Lung (tissue), 12 donors: ENCODE measurements around the gene TOR1A. TPM values are rescaled to one million over a fixed set of nuclear protein-coding genes. Genes with fewer than 3 reads are reported as not detected.

Experiments used
- ATAC-seq: fragments of 200-7000 bp; cut with Tn5 transposase; one replicate; pipeline ENCODE4 v1.9.1; 2020; ENCODE audit warnings: moderate number of reproducible peaks; ENCODE audit not compliant: insufficient read depth, low FRiP score
- DNase-seq, 3 donors: peaks; one replicate each; pipeline ENCODE4 v3.0.0-alpha.2; 2013 to 2017
- H3K27ac ChIP-seq, 2 donors: one replicate each; pipeline ENCODE4 v1.5.1; 2013; ENCODE audit warnings: mild to moderate bottlenecking in 2 of 2, moderate library complexity in 2 of 2, control low read depth in 1 of 2, inconsistent platforms in 1 of 2, low read depth in 1 of 2, low read length in 1 of 2
- H3K27me3 ChIP-seq, 3 donors: one replicate each; pipeline ENCODE4 v1.5.1; 2013; ENCODE audit warnings: low read length in 2 of 3; ENCODE audit not compliant: control insufficient read depth in 3 of 3, insufficient read depth in 3 of 3
- H3K36me3 ChIP-seq, 4 donors: one replicate each; pipeline ENCODE4 v1.5.1; 2013; ENCODE audit warnings: low read length in 4 of 4, mild to moderate bottlenecking in 1 of 4, moderate library complexity in 1 of 4; ENCODE audit not compliant: control insufficient read depth in 4 of 4, insufficient read depth in 4 of 4
- H3K4me1 ChIP-seq, 5 donors: one replicate each; pipeline ENCODE4 v1.5.1; 2013; ENCODE audit warnings: low read length in 5 of 5, mild to moderate bottlenecking in 2 of 5, moderate library complexity in 1 of 5; ENCODE audit not compliant: control insufficient read depth in 5 of 5, insufficient read depth in 5 of 5
- H3K4me3 ChIP-seq: one replicate; pipeline ENCODE4 v1.5.1; 2013; ENCODE audit warnings: mild to moderate bottlenecking, control low read depth, moderate library complexity
- H3K9ac ChIP-seq, 2 donors: one replicate each; pipeline ENCODE4 v1.5.1; 2013; ENCODE audit warnings: low read length in 2 of 2, control low read depth in 1 of 2; ENCODE audit not compliant: insufficient read depth in 1 of 2
- H3K9me3 ChIP-seq, 4 donors: one replicate each; pipeline ENCODE4 v1.5.1; 2013; ENCODE audit warnings: low read length in 3 of 4, mild to moderate bottlenecking in 1 of 4, moderate library complexity in 1 of 4; ENCODE audit not compliant: control insufficient read depth in 4 of 4, insufficient read depth in 3 of 4
- WGBS, 2 donors: extraction: QIAGEN DNeasy Blood & Tissue Kit; methylation state at CpG; one replicate each; pipeline ENCODE4 v1.1.7; 2013; 5-methylcytosine and 5-hydroxymethylcytosine counted together
- polyA plus RNA-seq, 2 donors: library from polyadenylated mRNA; stranded (reverse); fragments of 200-250 nt; gene quantifications; one replicate each; pipeline ENCODE4 v1.2.1, GENCODE V29; 2013
- total RNA-seq, 2 donors: library from RNA; depleted of rRNA in 1 of 2; stranded (reverse); fragments of >200 nt in 1 of 2; gene quantifications; one replicate each; pipeline ENCODE4 v1.2.1, GENCODE V29; 2014 to 2021
- TF ChIP-seq, protein P1 (sequence below): IDR thresholded peaks from 2 replicates; pipeline ENCODE4 v1.5.1; 2012; ENCODE audit warnings: mild to moderate bottlenecking; ENCODE audit errors: control extremely low read depth, extremely low read depth
- donor health status: control.
- donor health status: control.
- donor health status: Bipolar disorder and iron deficiency.
- donor health status: healthy.
- donor health status: DM: yes; HTN: yes; CAD: no.

TOR1A gene
- total and polyA plus RNA-seq, 4 donors = 19.1 to 41.8 (median 28.4) TPM

DNA sequence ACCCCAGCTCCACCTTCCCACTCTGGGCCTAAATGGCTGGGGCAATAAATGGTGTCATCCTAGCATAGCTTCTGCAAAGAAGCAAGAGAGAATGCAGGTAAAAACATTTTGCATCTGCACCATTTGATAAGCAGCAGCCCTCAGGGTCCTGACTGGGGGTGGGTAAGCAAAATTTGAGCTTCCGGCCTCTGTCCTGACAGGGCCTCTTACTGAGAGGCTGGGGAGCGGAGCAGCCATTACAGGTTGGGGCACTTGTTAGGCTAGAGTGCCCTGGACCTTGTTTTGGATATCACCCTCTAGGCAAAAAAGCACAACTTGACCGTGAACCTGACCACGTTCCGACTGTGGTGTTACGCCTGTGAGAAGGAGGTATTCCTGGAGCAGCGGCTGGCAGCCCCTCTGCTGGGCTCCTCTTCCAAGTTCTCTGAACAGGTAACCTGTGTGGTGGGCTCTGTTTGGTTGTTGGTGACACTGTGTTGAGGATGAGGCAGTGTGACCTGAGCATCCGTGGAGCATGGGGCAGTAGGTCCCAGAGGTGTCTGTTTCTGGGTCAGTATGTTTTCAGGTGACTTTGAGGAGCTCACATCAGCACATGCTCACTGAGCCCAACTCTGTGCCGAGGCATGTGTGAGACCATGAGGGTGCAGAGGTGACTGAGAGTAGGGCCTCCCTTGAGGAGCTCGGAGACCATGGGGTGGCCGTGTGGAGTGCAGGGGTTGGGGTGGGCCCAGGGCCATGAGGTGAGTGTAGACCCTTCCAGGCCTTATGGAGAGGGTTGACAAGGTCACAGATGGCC lies 34.4 kb upstream of the TOR1A start:
- Histone ChIP-seq H3K9me3 (no peaks in the 10 kb centered on the region), H3K4me1 (no peaks in the 10 kb centered on the region), H3K9ac (no peak overlapping the region), H3K27me3 (no peaks in the 10 kb centered on the region), H3K36me3 (peaks cover 13 to 51% (median 28%) of the 10 kb centered on the region in 4 donors), H3K27ac (no peak overlapping the region), H3K4me3 (no peak overlapping the region)
- TF ChIP-seq, protein P1, sequence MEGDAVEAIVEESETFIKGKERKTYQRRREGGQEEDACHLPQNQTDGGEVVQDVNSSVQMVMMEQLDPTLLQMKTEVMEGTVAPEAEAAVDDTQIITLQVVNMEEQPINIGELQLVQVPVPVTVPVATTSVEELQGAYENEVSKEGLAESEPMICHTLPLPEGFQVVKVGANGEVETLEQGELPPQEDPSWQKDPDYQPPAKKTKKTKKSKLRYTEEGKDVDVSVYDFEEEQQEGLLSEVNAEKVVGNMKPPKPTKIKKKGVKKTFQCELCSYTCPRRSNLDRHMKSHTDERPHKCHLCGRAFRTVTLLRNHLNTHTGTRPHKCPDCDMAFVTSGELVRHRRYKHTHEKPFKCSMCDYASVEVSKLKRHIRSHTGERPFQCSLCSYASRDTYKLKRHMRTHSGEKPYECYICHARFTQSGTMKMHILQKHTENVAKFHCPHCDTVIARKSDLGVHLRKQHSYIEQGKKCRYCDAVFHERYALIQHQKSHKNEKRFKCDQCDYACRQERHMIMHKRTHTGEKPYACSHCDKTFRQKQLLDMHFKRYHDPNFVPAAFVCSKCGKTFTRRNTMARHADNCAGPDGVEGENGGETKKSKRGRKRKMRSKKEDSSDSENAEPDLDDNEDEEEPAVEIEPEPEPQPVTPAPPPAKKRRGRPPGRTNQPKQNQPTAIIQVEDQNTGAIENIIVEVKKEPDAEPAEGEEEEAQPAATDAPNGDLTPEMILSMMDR = no peak
- ATAC-seq (no peak), DNase-seq (no peak)
- WGBS, 2 donors = 88 to 94% methylated on average over 11 of the region's 11 CpGs

DNA sequence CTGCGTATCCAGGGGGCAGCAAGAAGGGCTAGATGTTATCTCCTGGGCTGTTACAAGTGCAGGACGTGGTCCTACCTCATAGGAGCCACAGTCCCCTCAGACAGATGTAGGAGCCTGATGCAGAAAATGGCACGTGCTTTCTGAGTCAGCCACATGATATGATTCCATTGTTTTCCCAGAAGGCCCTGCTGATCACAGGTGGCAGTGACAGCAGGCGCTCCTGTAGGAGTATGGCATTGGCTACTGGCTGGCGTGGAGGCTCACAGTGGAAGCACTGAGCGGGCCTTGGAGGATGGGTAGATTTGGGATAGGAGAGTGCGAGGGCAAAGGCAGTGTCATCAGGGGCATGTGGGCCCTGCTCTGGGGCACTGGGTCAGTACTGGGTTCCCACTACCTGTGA lies 33.3 kb upstream of the TOR1A start:
- H3K36me3 ChIP-seq = peaks cover 19 to 55% (median 35%) of the 10 kb centered on the region in 4 donors
- ATAC-seq = no peak
- H3K27ac ChIP-seq = no peak overlapping the region
- TF ChIP-seq, protein P1 = no peak
- 92 to 96% methylated on average over 7 of the region's 7 CpGs for WGBS, 2 donors
- H3K4me1 ChIP-seq = no peaks in the 10 kb centered on the region
- no peak overlapping the region for H3K9ac ChIP-seq
- no peak overlapping the region for H3K4me3 ChIP-seq
- H3K27me3 ChIP-seq = no peaks in the 10 kb centered on the region
- DNase-seq = no peak
- no peaks in the 10 kb centered on the region for H3K9me3 ChIP-seq

DNA sequence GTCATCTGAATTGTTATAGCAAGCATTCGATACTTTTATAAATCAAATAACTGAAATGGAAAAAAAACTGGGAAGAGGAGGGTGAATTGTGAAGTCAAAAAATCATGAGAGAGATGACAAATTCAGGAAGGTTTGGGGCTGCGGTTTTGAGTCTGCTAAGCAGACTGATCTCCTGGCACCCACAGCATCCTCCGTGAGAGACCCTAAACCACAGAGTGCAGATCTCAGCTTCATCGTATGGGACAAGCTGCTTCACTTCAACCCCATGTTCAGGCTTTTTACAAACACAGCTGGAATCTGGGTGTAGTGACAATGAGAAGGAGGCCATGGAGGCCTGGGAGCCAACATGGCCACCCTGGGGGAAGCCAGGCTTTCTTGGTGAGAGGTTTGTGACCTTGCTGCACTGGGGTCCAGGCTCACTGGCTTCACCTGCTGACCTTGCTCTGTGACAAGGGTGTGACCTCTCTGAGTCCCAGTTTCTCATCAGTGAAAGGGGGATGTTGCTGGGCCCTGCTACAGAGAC lies 30.7 kb upstream of the TOR1A start:
- no peaks in the 10 kb centered on the region for H3K9me3 ChIP-seq
- no peak overlapping the region for H3K9ac ChIP-seq
- TF ChIP-seq, protein P1 = no peak
- no peak overlapping the region for H3K27ac ChIP-seq
- peaks cover 12 to 49% (median 34%) of the 10 kb centered on the region in 4 donors for H3K36me3 ChIP-seq
- 87 to 95% methylated on average over 4 of the region's 4 CpGs for WGBS, 2 donors
- ATAC-seq (no peak), DNase-seq (no peak)
- H3K4me3 ChIP-seq = no peak overlapping the region
- no peaks in the 10 kb centered on the region for H3K4me1 ChIP-seq
- no peaks in the 10 kb centered on the region for H3K27me3 ChIP-seq
